OCI-LY7 (cell line): ENCODE data around the gene JAK1. TPM values are rescaled to one million over a fixed set of nuclear protein-coding genes. Genes with fewer than 3 reads are reported as not detected.

Source experiments
- BruUV-seq: library from RNA; stranded (reverse); fragments of 400-500 nt; replicated peaks from 2 replicates; lab custom pipeline; 2021; lab: Mats Ljungman, UMichigan
- CTCF ChIA-PET: fragments of 300-600 bp; sonication (Branson Sonifier 250); formaldehyde crosslinking; loops from one replicate; lab custom pipeline; 2022; ENCODE audit warnings: antibody characterized with exemption; ENCODE audit not compliant: unreplicated experiment; lab: Charles Lee
- POLR2A ChIA-PET: fragments of 300-600 bp; sonication (Branson Sonifier 250); formaldehyde crosslinking; loops from one replicate; lab custom pipeline; 2022; ENCODE audit warnings: antibody characterized with exemption; lab: Charles Lee
- DNase-seq: peaks from one replicate; pipeline ENCODE4 v3.0.0-alpha.2; 2015; ENCODE audit warnings: low spot score
- H2AFZ ChIP-seq: fragments of 200-600 bp; sonication (generic), shearing (Covaris generic); 2 replicates; pipeline ENCODE4 v1.6.1; 2014; ENCODE audit warnings: mild to moderate bottlenecking, antibody characterized with exemption, low read length, moderate library complexity
- H3K27ac ChIP-seq: fragments of 200-600 bp; sonication (generic); 2 replicates; pipeline ENCODE4 v1.5.1; 2014; ENCODE audit warnings: mixed run types, low read depth, mild to moderate bottlenecking, moderate library complexity, low read length, inconsistent platforms; ENCODE audit not compliant: poor library complexity, severe bottlenecking
- H3K36me3 ChIP-seq: fragments of 200-600 bp; sonication (generic); 2 replicates; pipeline ENCODE4 v1.6.1; 2014; ENCODE audit warnings: mild to moderate bottlenecking, antibody characterized with exemption, low read length, moderate library complexity, mixed read lengths; ENCODE audit not compliant: insufficient read depth
- H3K4me1 ChIP-seq: fragments of 200-600 bp; sonication (generic); 2 replicates; pipeline ENCODE4 v1.5.1; 2014; ENCODE audit warnings: mild to moderate bottlenecking, low read length; ENCODE audit not compliant: insufficient read depth, poor library complexity, severe bottlenecking
- H3K4me2 ChIP-seq: fragments of 200-600 bp; sonication (generic); 2 replicates; pipeline ENCODE4 v1.6.1; 2014; ENCODE audit warnings: mild to moderate bottlenecking, low read length
- H3K4me3 ChIP-seq: fragments of 200-600 bp; sonication (generic); 2 replicates; pipeline ENCODE4 v1.5.1; 2014; ENCODE audit warnings: mild to moderate bottlenecking, low read depth, low read length; ENCODE audit not compliant: poor library complexity, severe bottlenecking
- H3K79me2 ChIP-seq: fragments of 200-600 bp; sonication (generic); 2 replicates; pipeline ENCODE4 v1.6.1; 2016; ENCODE audit warnings: low read depth, mild to moderate bottlenecking, low read length, moderate library complexity, mixed read lengths; ENCODE audit not compliant: insufficient read depth
- H3K9me2 ChIP-seq: fragments of 200-600 bp; sonication (generic); 2 replicates; pipeline ENCODE4 v1.6.1; 2016; ENCODE audit warnings: mild to moderate bottlenecking, low read length, mixed read lengths; ENCODE audit not compliant: insufficient read depth
- H3K9me3 ChIP-seq: fragments of 200-600 bp; sonication (generic); 2 replicates; pipeline ENCODE4 v1.6.1; 2014; ENCODE audit warnings: mild to moderate bottlenecking, mixed run types, low read length, mixed read lengths
- H4K20me1 ChIP-seq: fragments of 200-600 bp; sonication (generic); 2 replicates; pipeline ENCODE4 v1.6.1; 2014; ENCODE audit warnings: mild to moderate bottlenecking, antibody characterized with exemption, low read length, moderate library complexity, mixed read lengths; ENCODE audit not compliant: insufficient read depth
- CTCF ChIP-seq: fragments of 200-600 bp; sonication (generic); conservative IDR thresholded peaks from 2 replicates; pipeline ENCODE4 v1.5.1; 2014; ENCODE audit warnings: mild to moderate bottlenecking, antibody characterized with exemption, low read length, moderate library complexity, mixed read lengths
- EZH2phosphoT487 ChIP-seq: fragments of 200-600 bp; sonication (generic); IDR thresholded peaks from 2 replicates; pipeline ENCODE4 v1.6.1; 2018; ENCODE audit warnings: low read depth, borderline replicate concordance, mild to moderate bottlenecking, mixed run types, antibody characterized with exemption, low read length, moderate library complexity, mixed read lengths
- intact Hi-C: fragments of 100-400 bp; cut with micrococcal nuclease; formaldehyde crosslinking; loops from one replicate; pipeline ENCODE4 v1.10.0; 2022; ENCODE audit not compliant: unreplicated experiment
- total RNA-seq, 2 experiments: library from RNA; depleted of rRNA in 1 of 2; stranded (reverse); fragments of >200 nt in 1 of 2; shearing (Covaris generic) in 1 of 2; gene quantifications; 2 replicates each; pipeline ENCODE4 v1.2.3, GENCODE V29; 2014 to 2022

Gene JAK1
- total RNA-seq, 2 experiments from 2014 or later: 72.6 to 86.8 TPM

DNA sequence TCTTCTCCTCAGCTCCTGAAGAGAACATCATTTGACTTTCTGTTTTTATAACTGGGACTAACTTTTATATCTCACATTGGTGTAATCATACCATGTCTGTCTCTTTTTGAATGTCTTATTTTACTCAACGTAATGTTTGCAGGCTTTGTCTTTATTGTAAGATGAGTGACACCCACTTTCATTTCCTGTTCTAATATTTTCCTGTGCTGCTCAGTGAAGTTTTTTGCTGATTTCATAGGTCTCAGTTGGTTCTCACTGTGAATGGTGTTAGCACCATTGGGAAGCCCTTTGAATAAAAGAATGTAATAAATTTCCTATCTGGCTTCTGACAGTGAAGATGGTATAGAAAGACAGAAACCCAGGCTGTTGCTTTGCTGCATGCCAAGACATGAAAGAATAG lies 137.5 kb downstream of the JAK1 start:
- H3K36me3 ChIP-seq: peaks cover 22% of the 10 kb centered on the region
- POLR2A ChIA-PET: no interaction called here
- no peaks in the 10 kb centered on the region for H4K20me1 ChIP-seq
- no peak overlapping the region for H3K27ac ChIP-seq
- peaks cover 8% of the 10 kb centered on the region for H3K4me1 ChIP-seq
- no peaks in the 10 kb centered on the region for H3K9me2 ChIP-seq
- H3K4me3 ChIP-seq: no peak overlapping the region
- no peak for TF ChIP-seq EZH2phosphoT487
- no peak for TF ChIP-seq CTCF
- H3K4me2 ChIP-seq: peak overlapping the region; percentile 23; the same call in 1 of the 2 replicates
- no peaks in the 10 kb centered on the region for H3K79me2 ChIP-seq
- no peak overlapping the region for H2AFZ ChIP-seq
- intact Hi-C loops: no loop called here
- H3K9me3 ChIP-seq: no peaks in the 10 kb centered on the region
- CTCF ChIA-PET: interaction anchor here (1.0 kb wide), 1 partner anchor 14 kb away, joined by 3 read pairs; no protein-coding TSS in a partner anchor
- peak; percentile 25 for DNase-seq
- no TSS peak for BruUV-seq

- Histone ChIP-seq H3K36me3 (peaks cover 4% of the 10 kb centered on the region; the same call in 1 of the 2 replicates), H3K4me3 (no peak overlapping the region), H3K27ac (no peak overlapping the region), H3K79me2 (no peaks in the 10 kb centered on the region), H3K4me2 (no peak overlapping the region), H3K9me3 (no peaks in the 10 kb centered on the region), H4K20me1 (no peaks in the 10 kb centered on the region), H3K4me1 (peaks cover 8% of the 10 kb centered on the region), H3K9me2 (no peaks in the 10 kb centered on the region), H2AFZ (no peak overlapping the region)
- no peak for DNase-seq
- no peak for TF ChIP-seq CTCF
- TF ChIP-seq EZH2phosphoT487: no peak
- CTCF ChIA-PET: interaction anchor here (0.6 kb wide), 2 partner anchors 126 to 1206 kb away, joined by 3 to 17 read pairs; no protein-coding TSS in a partner anchor
- no TSS peak for BruUV-seq
- POLR2A ChIA-PET: no interaction called here
- intact Hi-C loops: no loop called here
These were observed 139.4 kb downstream of the JAK1 start for GRCh38 chr1:64826991-64827390.

DNA sequence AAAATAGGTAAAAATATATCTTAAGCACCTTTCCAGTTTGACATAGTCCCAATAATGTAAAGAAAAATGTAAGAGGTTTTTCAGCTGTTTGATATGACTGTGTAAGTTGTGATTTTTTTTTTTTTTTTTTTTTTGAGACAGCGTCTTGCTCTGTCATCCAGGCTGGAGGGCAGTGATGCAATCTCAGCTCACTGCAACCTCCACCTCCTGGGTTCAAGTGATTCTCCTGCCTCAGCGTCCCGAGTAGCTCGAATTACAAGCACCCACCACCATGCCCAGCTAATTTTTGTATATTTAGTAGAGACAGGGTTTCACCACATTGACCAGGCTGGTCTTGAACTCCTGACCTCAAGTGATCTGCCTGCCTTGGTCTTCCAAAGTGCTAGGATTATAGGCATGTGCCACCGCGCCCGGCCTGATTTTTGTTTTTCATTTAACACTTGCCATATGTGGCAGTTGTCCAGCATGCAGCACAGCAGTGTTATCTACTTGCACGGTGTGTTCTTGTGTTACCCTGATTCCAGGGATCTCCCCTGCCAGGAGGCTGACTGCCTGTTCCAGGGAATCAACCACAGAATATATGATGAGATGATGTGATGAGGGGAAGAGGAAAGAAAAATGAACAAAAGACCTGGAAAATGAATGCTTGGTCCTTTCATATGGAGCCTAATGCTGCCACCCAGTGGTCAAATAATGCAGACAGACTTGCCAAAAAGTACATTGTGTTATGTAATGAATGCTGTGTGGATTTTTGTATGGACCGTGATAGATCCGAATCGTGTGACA lies 142.5 kb downstream of the JAK1 start:
- TF ChIP-seq EZH2phosphoT487 (no peak), CTCF (peak; percentile 93)
- no peaks in the 10 kb centered on the region for H3K79me2 ChIP-seq
- H3K9me3 ChIP-seq: no peaks in the 10 kb centered on the region
- ChIA-PET POLR2A (interaction anchor here (0.7 to 1.0 kb wide), 3 partner anchors 13 to 558 kb away, joined by 3 to 5 read pairs (median 5); no protein-coding TSS in a partner anchor), CTCF (no interaction called here)
- no peaks in the 10 kb centered on the region for H3K36me3 ChIP-seq
- no peaks in the 10 kb centered on the region for H3K9me2 ChIP-seq
- no peak overlapping the region for H3K4me2 ChIP-seq
- no TSS peak for BruUV-seq
- peaks cover 3% of the 10 kb centered on the region for H3K4me1 ChIP-seq
- peak; percentile 68 for DNase-seq
- H3K27ac ChIP-seq: no peak overlapping the region
- no peaks in the 10 kb centered on the region for H4K20me1 ChIP-seq
- no peak overlapping the region for H2AFZ ChIP-seq
- H3K4me3 ChIP-seq: no peak overlapping the region
- intact Hi-C loops: loop anchor here (1.0 to 2.0 kb wide), 3 partner anchors 138 to 555 kb away; no protein-coding TSS in a partner anchor
